ENCODE results near the gene RHCE.
"Not testable (repeated sequence)": the region's sequence is repeated elsewhere in the genome, so short reads cannot be mapped to it uniquely, and the experiment has no call there.

Gene RHCE

GRCh38 chr1:25420715-25421114 lies at the start of gene RHCE:
Gene RHCE (minus strand): TSS chr1:25420825. CDS start chr1:25420786, 39 bp downstream.
- CTCF ChIA-PET; DNase-seq (ENCODE audit: low read depth, low spot score); POLR2A ChIA-PET; H3K4me3 ChIP-seq (ENCODE audit: low read depth, low read length): not testable (repeated sequence)

- POLR2A ChIA-PET = interaction anchor here (0.9 kb wide), 1 partner anchor 26 kb away, joined by 4 read pairs; no protein-coding TSS in a partner anchor
- CTCF ChIA-PET = interaction anchor here (0.9 kb wide), 1 partner anchor 18 kb away, joined by 4 read pairs; no protein-coding TSS in a partner anchor
- H3K4me3 ChIP-seq (ENCODE audit: low read depth, low read length) = no peak overlapping the region
- TF ChIP-seq CTCF (IDR thresholded peaks at IDR 0.05; ENCODE audit: insufficient read depth, low read length, missing control alignments) = no peak
- no peak for DNase-seq (ENCODE audit: low read depth, low spot score)
Measured at GRCh38 chr1:25469177-25469576, 48.6 kb upstream of the RHCE start.

- CTCF ChIA-PET = interaction anchor here (1.1 kb wide), 1 partner anchor 53 kb away, joined by 3 read pairs; no protein-coding TSS in a partner anchor
- DNase-seq (ENCODE audit: low read depth, low spot score) = no peak
- no peak overlapping the region for H3K4me3 ChIP-seq (ENCODE audit: low read depth, low read length)
- no peak for TF ChIP-seq CTCF (IDR thresholded peaks at IDR 0.05; ENCODE audit: insufficient read depth, low read length, missing control alignments)
- POLR2A ChIA-PET = no interaction called here
Measured at GRCh38 chr1:25468033-25468432, 47.4 kb upstream of the RHCE start.

GRCh38 chr1:25467616-25468015 lies 47.0 kb upstream of the RHCE start:
- H3K4me3 ChIP-seq (ENCODE audit: low read depth, low read length) = no peak overlapping the region
- POLR2A ChIA-PET = no interaction called here
- TF ChIP-seq CTCF (IDR thresholded peaks at IDR 0.05; ENCODE audit: insufficient read depth, low read length, missing control alignments) = no peak
- no peak for DNase-seq (ENCODE audit: low read depth, low spot score)
- CTCF ChIA-PET = interaction anchor here (1.1 kb wide), 1 partner anchor 53 kb away, joined by 3 read pairs; no protein-coding TSS in a partner anchor

- ChIA-PET CTCF (interaction anchor here (1.1 kb wide), 1 partner anchor 54 kb away, joined by 3 read pairs; no protein-coding TSS in a partner anchor), POLR2A (no interaction called here)
- TF ChIP-seq CTCF (IDR thresholded peaks at IDR 0.05; ENCODE audit: insufficient read depth, low read length, missing control alignments) = no peak
- DNase-seq (ENCODE audit: low read depth, low spot score) = no peak
- H3K4me3 ChIP-seq (ENCODE audit: low read depth, low read length) = no peak overlapping the region
Measured at GRCh38 chr1:25467193-25467592, 46.6 kb upstream of the RHCE start.

- ChIA-PET CTCF (interaction anchor here (1.4 to 1.7 kb wide), 2 partner anchors 13 to 14 kb away, joined by 3 to 6 read pairs; no protein-coding TSS in a partner anchor), POLR2A (no interaction called here)
- no peak for TF ChIP-seq CTCF (IDR thresholded peaks at IDR 0.05; ENCODE audit: insufficient read depth, low read length, missing control alignments)
- no peak for DNase-seq (ENCODE audit: low read depth, low spot score)
- no peak overlapping the region for H3K4me3 ChIP-seq (ENCODE audit: low read depth, low read length)
Measured at GRCh38 chr1:25462732-25463131, 42.1 kb upstream of the RHCE start.

GRCh38 chr1:25461849-25462248 lies 41.2 kb upstream of the RHCE start:
- DNase-seq (ENCODE audit: low read depth, low spot score) = no peak
- POLR2A ChIA-PET = no interaction called here
- H3K4me3 ChIP-seq (ENCODE audit: low read depth, low read length) = no peak overlapping the region
- CTCF ChIA-PET = interaction anchor here (1.7 kb wide), 1 partner anchor 14 kb away, joined by 6 read pairs; no protein-coding TSS in a partner anchor
- no peak for TF ChIP-seq CTCF (IDR thresholded peaks at IDR 0.05; ENCODE audit: insufficient read depth, low read length, missing control alignments)

GRCh38 chr1:25460816-25461215 lies 40.2 kb upstream of the RHCE start:
- CTCF ChIA-PET; H3K4me3 ChIP-seq (ENCODE audit: low read depth, low read length); POLR2A ChIA-PET; DNase-seq (ENCODE audit: low read depth, low spot score): not testable (repeated sequence)

Measured in AG04449 (cell line).